Measurements from ENCODE around the gene AFP. TPM values are rescaled to one million over a fixed set of nuclear protein-coding genes. Genes with fewer than 3 reads are reported as not detected.

AFP gene
- total and polyA plus RNA-seq, 2 of the 4 experiments (the other 2 are of a cell fraction) = 0.87 to 1.3 TPM

- H3K9me3 ChIP-seq (ENCODE audit: control insufficient read depth, insufficient read depth, low read length) = no peaks in the 10 kb centered on the region
- TF ChIP-seq RAD21 (IDR thresholded peaks at IDR 0.05; ENCODE audit: low read length) (no peak), MAZ (IDR thresholded peaks at IDR 0.05; ENCODE audit: borderline replicate concordance, low read depth, low read length) (no peak), MXI1 (IDR thresholded peaks at IDR 0.05; ENCODE audit: borderline replicate concordance, low read depth, low read length) (no peak), RCOR1 (IDR thresholded peaks at IDR 0.05; ENCODE audit: insufficient replicate concordance, low read length) (no peak), CHD1 (IDR thresholded peaks at IDR 0.05; ENCODE audit: low read depth, low read length) (no peak), USF2 (IDR thresholded peaks at IDR 0.05; ENCODE audit: low read depth, low read length) (no peak)
- no peak overlapping the region for H3K9ac ChIP-seq (ENCODE audit: low read depth, low read length)
- DNase-seq = no peak
- no peak overlapping the region for H3K4me2 ChIP-seq (ENCODE audit: low read depth, low read length)
- H3K23ac ChIP-seq (ENCODE audit: low read depth, low read length) = no peak overlapping the region
- H4K8ac ChIP-seq (ENCODE audit: low read depth in 2 of 2, low read length in 2 of 2) = no peak overlapping the region
- no peaks in the 10 kb centered on the region for H3K9me1 ChIP-seq (ENCODE audit: insufficient read depth, low read length)
- no peak overlapping the region for H2BK20ac ChIP-seq (ENCODE audit: low read depth, low read length)
- no peaks in the 10 kb centered on the region for H3K79me1 ChIP-seq (ENCODE audit: low read depth in 1 of 2, low read length in 2 of 2)
- BruUV-seq (replicated peaks) = no TSS peak
- no peak overlapping the region for H3K18ac ChIP-seq (ENCODE audit: low read depth, low read length)
- no peaks in the 10 kb centered on the region; the same call in 1 of the 2 replicates for H3K27me3 ChIP-seq (ENCODE audit: control insufficient read depth, insufficient read depth, low read length)
- WGBS, 2 experiments (ENCODE audit: extremely low coverage in 2 of 2, insufficient read length in 1 of 2) = 100% methylated on average over 1 of the region's 4 CpGs; no CpG with 5 or more reads in 1 of the 2 experiments
- no peaks in the 10 kb centered on the region for H3K36me3 ChIP-seq (ENCODE audit: control insufficient read depth, insufficient read depth, low read length)
- in situ Hi-C loops (cut with MboI; ENCODE audit: low sequenced_read_pairs) = no loop called here
- no peaks in the 10 kb centered on the region for H3K4me1 ChIP-seq (ENCODE audit: control insufficient read depth, insufficient read depth, low read length)
- H4K91ac ChIP-seq (ENCODE audit: insufficient read depth, low read depth, low read length) = no peak overlapping the region
- H3K4me3 ChIP-seq (ENCODE audit: insufficient read depth, low read depth, low read length) = no peak overlapping the region
- CTCF ChIA-PET = interaction anchor here (0.6 kb wide), 1 partner anchor 433 kb away, joined by 3 read pairs; no protein-coding TSS in a partner anchor
- no peak overlapping the region for H2AK9ac ChIP-seq (replicated peaks; ENCODE audit: low read depth, low read length, poor library complexity)
- intact Hi-C loops (cut with micrococcal nuclease) = no loop called here
- no peak overlapping the region for H4K5ac ChIP-seq (ENCODE audit: low read depth, low read length)
- no peak overlapping the region for H3K4ac ChIP-seq (ENCODE audit: low read depth, low read length)
- no peaks in the 10 kb centered on the region for H4K20me1 ChIP-seq (ENCODE audit: insufficient read depth, low read length)
- H3K56ac ChIP-seq (ENCODE audit: extremely low read depth, insufficient read depth, low read length) = no peak overlapping the region
- no peak overlapping the region for H2AFZ ChIP-seq (replicated peaks; ENCODE audit: low read length, poor library complexity)
- no peak overlapping the region for H3K27ac ChIP-seq (ENCODE audit: insufficient read depth, low read length)
- dilution Hi-C loops (cut with HindIII; ENCODE audit: low sequenced_read_pairs, unreplicated experiment) = no loop called here
- H2BK15ac ChIP-seq (ENCODE audit: low read depth, low read length) = no peak overlapping the region
- H2BK5ac ChIP-seq (ENCODE audit: low read depth, low read length, poor library complexity, severe bottlenecking) = no peak overlapping the region
- H2BK120ac ChIP-seq (ENCODE audit: low read depth, low read length) = no peak overlapping the region
- H3K14ac ChIP-seq (replicated peaks; ENCODE audit: low read depth, low read length) = no peak overlapping the region
- no peak overlapping the region for H2AK5ac ChIP-seq (ENCODE audit: low read depth, low read length)
- no peak for ATAC-seq (ENCODE audit: low read depth)
- POLR2A ChIA-PET (ENCODE audit: unreplicated experiment) = no interaction called here
These were observed 25.0 kb downstream of the AFP start for GRCh38 chr4:73460913-73461522.
